ENCODE measurements around the gene MAP4K3. TPM values are rescaled to one million over a fixed set of nuclear protein-coding genes. Genes with fewer than 3 reads are reported as not detected.
A peak's percentile ranks its signal among the peaks of the same experiment; 100 is the strongest.

Gene MAP4K3
- total and polyA plus RNA-seq, 9 of the 15 experiments (the other 6 are each of a cell fraction or from before 2014, with no cell fraction given) = 3.1 to 30.0 (median 16.9) TPM

DNA sequence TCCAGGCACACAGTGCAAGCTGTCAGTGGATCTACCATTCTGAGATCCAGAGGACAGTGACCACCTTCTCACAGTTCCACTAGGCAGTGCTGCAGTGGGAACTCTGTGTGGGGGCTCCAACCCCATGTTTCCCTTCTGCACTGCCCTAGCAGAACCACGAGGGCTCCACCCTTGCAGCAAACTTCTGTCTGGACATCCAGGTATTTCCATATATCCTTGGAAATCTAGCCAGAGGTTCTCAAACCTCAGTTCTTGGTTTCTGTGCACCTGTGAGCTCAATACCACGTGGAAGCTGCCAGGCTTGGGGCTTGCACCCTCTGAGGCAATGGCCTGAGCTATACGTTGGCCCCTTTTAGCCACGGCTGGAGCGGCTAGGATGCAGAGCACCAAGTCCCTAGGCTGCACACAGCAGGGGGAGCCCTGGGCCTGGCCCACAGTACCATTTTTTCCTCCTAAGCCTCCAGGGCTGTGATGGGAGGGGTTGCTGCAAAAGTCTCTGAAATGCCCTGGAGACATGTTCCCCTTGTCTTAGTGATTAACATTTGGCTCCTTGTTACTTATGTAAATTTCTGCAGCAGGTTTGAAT is 77.5 kb downstream of the MAP4K3 start (continued):
- TF ChIP-seq, protein P1, sequence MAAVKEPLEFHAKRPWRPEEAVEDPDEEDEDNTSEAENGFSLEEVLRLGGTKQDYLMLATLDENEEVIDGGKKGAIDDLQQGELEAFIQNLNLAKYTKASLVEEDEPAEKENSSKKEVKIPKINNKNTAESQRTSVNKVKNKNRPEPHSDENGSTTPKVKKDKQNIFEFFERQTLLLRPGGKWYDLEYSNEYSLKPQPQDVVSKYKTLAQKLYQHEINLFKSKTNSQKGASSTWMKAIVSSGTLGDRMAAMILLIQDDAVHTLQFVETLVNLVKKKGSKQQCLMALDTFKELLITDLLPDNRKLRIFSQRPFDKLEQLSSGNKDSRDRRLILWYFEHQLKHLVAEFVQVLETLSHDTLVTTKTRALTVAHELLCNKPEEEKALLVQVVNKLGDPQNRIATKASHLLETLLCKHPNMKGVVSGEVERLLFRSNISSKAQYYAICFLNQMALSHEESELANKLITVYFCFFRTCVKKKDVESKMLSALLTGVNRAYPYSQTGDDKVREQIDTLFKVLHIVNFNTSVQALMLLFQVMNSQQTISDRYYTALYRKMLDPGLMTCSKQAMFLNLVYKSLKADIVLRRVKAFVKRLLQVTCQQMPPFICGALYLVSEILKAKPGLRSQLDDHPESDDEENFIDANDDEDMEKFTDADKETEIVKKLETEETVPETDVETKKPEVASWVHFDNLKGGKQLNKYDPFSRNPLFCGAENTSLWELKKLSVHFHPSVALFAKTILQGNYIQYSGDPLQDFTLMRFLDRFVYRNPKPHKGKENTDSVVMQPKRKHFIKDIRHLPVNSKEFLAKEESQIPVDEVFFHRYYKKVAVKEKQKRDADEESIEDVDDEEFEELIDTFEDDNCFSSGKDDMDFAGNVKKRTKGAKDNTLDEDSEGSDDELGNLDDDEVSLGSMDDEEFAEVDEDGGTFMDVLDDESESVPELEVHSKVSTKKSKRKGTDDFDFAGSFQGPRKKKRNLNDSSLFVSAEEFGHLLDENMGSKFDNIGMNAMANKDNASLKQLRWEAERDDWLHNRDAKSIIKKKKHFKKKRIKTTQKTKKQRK (IDR thresholded peaks at IDR 0.05; ENCODE audit: borderline replicate concordance, low read depth, low read length) = peak; percentile 74
- TF ChIP-seq TAF9B (IDR thresholded peaks at IDR 0.05; ENCODE audit: partially characterized antibody) (no peak), NFYB (IDR thresholded peaks at IDR 0.05; ENCODE audit: extremely low read depth, insufficient read length) (no peak), HNRNPH1 (optimal IDR thresholded peaks at IDR 0.05; ENCODE audit: low read depth, low read length) (no peak), CCAR2 (IDR thresholded peaks at IDR 0.05; ENCODE audit: low read depth, low read length) (no peak), RHOXF2B (CRISPR knock-in tag; conservative IDR thresholded peaks at IDR 0.05) (no peak), TCF7 (IDR thresholded peaks at IDR 0.05; ENCODE audit: borderline replicate concordance) (no peak), CBX1 (IDR thresholded peaks at IDR 0.05; ENCODE audit: low read depth) (peak; percentile 92), MEF2A (IDR thresholded peaks at IDR 0.05; ENCODE audit: control insufficient read depth, low read depth, low read length) (no peak), DDX20 (tag; IDR thresholded peaks at IDR 0.05; ENCODE audit: low read depth) (no peak), TRIM24 (IDR thresholded peaks at IDR 0.05) (0 out of 4 replicates have a peak, but pooled peaks of 1 of the 2 experiments have one; percentile 36), TAF7 (tag; IDR thresholded peaks at IDR 0.05) (no peak), DIDO1 (tag; IDR thresholded peaks at IDR 0.05; ENCODE audit: low read depth) (no peak), CBX5 (IDR thresholded peaks at IDR 0.05; ENCODE audit: borderline replicate concordance, low read depth) (peak; percentile 97), KLF6 (CRISPR knock-in tag; IDR thresholded peaks at IDR 0.05; ENCODE audit: borderline replicate concordance) (no peak), KAT8 (IDR thresholded peaks at IDR 0.05; ENCODE audit: low read depth) (no peak)
- TF ChIP-seq, protein P2, sequence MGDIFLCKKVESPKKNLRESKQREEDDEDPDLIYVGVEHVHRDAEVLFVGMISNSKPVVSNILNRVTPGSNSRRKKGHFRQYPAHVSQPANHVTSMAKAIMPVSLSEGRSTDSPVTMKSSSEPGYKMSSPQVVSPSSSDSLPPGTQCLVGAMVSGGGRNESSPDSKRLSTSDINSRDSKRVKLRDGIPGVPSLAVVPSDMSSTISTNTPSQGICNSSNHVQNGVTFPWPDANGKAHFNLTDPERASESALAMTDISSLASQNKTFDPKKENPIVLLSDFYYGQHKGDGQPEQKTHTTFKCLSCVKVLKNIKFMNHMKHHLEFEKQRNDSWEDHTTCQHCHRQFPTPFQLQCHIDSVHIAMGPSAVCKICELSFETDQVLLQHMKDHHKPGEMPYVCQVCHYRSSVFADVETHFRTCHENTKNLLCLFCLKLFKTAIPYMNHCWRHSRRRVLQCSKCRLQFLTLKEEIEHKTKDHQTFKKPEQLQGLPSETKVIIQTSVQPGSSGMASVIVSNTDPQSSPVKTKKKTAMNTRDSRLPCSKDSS (IDR thresholded peaks at IDR 0.05; ENCODE audit: low read depth, partially characterized antibody) = peak; percentile 89
- TF ChIP-seq, protein P3, sequence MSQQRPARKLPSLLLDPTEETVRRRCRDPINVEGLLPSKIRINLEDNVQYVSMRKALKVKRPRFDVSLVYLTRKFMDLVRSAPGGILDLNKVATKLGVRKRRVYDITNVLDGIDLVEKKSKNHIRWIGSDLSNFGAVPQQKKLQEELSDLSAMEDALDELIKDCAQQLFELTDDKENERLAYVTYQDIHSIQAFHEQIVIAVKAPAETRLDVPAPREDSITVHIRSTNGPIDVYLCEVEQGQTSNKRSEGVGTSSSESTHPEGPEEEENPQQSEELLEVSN (IDR thresholded peaks at IDR 0.05; ENCODE audit: borderline replicate concordance in 1 of 2, extremely low read depth in 1 of 2, insufficient read depth in 1 of 2, insufficient read length in 1 of 2, low read depth in 1 of 2, low read length in 1 of 2, poor library complexity in 1 of 2, severe bottlenecking in 1 of 2) = no peak
- TF ChIP-seq, protein P4, sequence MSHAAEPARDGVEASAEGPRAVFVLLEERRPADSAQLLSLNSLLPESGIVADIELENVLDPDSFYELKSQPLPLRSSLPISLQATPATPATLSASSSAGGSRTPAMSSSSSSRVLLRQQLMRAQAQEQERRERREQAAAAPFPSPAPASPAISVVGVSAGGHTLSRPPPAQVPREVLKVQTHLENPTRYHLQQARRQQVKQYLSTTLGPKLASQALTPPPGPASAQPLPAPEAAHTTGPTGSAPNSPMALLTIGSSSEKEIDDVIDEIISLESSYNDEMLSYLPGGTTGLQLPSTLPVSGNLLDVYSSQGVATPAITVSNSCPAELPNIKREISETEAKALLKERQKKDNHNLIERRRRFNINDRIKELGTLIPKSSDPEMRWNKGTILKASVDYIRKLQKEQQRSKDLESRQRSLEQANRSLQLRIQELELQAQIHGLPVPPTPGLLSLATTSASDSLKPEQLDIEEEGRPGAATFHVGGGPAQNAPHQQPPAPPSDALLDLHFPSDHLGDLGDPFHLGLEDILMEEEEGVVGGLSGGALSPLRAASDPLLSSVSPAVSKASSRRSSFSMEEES (CRISPR knock-in tag; IDR thresholded peaks at IDR 0.05) = no peak
- TF ChIP-seq, protein P5, sequence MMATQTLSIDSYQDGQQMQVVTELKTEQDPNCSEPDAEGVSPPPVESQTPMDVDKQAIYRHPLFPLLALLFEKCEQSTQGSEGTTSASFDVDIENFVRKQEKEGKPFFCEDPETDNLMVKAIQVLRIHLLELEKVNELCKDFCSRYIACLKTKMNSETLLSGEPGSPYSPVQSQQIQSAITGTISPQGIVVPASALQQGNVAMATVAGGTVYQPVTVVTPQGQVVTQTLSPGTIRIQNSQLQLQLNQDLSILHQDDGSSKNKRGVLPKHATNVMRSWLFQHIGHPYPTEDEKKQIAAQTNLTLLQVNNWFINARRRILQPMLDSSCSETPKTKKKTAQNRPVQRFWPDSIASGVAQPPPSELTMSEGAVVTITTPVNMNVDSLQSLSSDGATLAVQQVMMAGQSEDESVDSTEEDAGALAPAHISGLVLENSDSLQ (IDR thresholded peaks at IDR 0.05) = no peak
